GM18868 (cell line): ENCODE measurements around the gene GUCY1A1.
A peak's percentile ranks its signal among the peaks of the same experiment; 100 is the strongest.

Experiments used
- ATAC-seq: cut with Tn5 transposase; IDR thresholded peaks from one replicate; pipeline ENCODE4 v1.9.1; 2021; ENCODE audit warnings: mild to moderate bottlenecking, moderate library complexity; ENCODE audit not compliant: unreplicated experiment

GUCY1A1 gene

DNA sequence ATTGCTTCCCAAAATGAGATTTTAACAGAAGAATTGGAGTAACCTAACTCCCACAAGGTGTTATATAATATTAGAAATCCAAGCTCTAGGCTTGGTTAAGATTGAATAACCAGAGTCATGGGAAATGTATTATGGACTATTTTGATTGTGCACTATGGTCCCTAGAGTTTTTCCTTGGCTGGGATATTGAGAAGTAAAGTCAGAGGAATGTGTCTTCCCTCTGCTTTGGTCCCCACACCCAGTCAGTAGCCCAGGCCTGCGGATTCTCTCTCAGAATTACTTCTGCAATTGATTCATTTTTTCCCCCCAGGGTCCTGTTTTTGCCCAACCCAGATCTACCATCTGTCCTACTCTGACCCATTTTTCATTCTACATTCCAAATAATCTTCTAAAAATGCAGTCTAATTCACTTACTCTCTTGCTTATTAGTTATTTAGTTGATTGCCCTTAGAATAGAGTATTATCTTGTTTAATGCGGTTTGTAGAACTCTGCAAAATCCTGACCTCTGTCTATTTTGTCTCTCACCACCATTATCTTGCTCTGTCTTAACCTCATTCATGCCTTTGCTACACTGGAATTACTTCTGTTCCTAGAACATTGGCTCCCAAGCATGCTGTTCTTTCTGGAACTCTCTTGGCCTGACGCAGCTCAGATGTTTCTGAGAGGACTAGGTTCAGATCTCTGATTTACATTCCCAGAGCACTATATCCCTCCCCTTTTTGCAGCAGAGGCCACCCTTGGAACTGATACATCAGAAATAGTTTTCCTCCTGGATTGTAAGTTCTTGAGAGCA is 23.6 kb downstream of the GUCY1A1 start:
- ATAC-seq = no peak

DNA sequence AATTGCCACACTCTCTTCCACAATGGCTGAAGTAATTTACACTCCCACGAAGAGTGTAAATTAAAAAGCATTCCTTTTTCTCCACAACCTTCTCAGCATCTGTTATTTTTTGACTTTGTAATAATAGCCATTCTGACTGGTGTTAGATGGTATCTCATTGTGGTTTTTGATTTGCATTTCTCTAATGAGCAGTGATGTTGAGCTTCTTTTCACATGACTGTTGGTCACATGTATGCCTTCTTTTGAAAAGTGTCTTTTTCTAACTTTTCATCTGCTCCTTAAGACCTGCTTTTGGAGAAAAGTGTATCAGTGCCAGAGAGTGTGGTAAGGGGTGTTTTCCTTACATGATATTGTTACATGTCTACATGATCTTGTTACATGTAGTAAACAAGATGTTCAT is 25.7 kb downstream of the GUCY1A1 start:
- ATAC-seq = no peak

DNA sequence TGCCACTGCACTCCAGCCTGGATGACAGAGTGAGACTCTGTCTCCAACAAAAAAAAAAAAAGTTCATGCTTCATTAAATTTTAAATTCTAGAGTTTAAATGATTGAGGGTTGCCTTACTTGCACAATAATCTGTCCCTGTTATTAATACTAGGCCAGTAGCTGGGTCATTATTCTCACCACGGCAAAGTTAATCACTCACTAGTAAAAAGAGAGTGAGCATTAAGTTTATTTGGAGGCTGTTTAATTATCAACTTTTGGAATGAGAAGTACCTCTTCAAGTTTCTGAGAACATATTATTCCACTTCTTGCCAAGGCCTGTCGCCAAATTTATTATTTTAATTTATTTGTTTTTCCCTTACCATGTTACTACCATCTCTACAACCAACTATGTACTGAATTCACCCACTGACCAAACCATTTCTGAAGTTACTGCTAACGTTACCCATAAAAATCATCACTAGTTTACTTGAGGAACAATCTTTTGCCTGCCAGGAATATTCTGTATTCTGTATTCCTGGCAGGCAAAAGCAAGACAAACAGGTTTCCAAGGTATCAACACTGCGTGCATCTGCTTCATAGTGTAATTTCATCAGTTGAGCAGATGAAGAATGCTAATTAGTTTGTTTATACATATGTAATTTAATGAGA is 26.5 kb downstream of the GUCY1A1 start:
- no peak for ATAC-seq

DNA sequence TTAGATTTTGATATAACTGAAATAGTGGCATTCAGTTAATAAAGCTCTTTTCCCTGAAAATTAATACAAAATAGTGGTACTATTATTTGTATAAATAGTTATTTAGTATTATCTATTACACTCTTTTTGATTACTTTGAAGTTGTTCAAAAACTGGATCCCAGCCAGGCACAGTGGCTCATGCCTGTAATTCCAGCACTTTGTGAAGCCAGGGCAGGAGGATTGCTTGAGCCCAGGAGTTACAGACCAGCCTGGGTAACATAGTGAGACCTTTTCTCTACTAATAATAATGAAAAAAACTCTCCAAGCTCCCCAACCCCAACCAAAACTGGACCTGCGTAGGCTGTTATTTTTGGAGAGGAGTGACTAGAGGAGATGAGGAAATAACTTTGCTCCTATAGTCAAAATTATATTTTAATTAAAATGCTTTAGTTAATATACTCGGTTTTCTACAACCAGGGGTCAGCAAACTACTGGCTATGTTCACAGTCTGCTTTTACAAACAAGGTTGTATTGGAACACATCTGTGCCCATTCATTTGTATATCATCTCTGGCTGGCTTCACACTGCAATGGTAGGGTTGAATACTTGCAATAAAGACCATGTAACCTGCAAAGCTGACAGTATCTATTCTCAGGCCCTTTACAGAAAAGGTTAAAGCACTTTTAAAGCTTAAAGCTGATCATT is 27.6 kb downstream of the GUCY1A1 start:
- no peak for ATAC-seq

DNA sequence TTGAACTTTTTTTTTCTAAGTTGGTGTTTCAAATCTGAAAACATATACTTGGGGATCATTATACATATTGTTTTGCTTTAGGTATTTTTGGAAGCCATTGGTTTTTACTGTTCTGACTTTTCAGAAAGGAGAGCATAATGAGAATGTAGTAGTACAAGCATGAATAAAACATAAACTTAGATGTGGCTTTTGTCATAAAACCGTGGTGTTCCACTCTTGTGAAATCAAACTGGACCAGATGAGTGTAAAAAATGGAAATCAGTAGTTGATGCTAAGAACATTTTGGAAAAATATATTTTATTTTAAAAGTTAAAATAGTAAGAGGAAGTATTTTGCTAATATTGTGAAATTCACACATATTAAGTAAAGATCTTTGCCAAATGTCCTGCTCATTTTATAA is 29.6 kb downstream of the GUCY1A1 start:
- ATAC-seq = no peak

DNA sequence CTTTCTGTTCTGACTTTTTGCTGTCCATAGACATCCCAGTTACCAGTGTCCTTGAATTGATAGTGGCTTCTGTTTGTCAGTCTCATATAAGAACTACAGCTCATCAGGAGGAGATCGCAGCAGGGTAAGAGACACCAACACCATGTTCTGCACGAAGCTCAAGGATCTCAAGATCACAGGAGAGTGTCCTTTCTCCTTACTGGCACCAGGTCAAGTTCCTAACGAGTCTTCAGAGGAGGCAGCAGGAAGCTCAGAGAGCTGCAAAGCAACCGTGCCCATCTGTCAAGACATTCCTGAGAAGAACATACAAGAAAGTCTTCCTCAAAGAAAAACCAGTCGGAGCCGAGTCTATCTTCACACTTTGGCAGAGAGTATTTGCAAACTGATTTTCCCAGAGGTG is 30.1 kb downstream of the GUCY1A1 start:
- ATAC-seq = no peak

DNA sequence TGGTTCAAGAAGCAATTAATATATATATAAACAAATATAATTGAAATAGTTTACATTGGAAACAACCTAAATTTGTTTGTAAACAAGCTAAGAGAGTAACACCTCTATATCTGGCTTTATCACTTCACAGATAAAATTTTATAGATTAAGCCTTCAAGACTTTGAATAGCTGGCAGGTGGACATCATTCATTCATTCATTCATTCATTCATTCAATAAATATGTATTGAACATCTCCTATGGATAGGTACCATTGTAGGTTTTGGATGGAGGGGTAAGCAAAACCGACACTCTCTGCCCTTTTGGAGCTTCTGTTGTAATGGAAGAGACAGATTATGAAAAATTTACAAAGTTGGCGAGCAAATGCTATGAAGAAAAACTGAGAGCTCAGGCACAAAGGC is 35.2 kb downstream of the GUCY1A1 start:
- no peak for ATAC-seq

DNA sequence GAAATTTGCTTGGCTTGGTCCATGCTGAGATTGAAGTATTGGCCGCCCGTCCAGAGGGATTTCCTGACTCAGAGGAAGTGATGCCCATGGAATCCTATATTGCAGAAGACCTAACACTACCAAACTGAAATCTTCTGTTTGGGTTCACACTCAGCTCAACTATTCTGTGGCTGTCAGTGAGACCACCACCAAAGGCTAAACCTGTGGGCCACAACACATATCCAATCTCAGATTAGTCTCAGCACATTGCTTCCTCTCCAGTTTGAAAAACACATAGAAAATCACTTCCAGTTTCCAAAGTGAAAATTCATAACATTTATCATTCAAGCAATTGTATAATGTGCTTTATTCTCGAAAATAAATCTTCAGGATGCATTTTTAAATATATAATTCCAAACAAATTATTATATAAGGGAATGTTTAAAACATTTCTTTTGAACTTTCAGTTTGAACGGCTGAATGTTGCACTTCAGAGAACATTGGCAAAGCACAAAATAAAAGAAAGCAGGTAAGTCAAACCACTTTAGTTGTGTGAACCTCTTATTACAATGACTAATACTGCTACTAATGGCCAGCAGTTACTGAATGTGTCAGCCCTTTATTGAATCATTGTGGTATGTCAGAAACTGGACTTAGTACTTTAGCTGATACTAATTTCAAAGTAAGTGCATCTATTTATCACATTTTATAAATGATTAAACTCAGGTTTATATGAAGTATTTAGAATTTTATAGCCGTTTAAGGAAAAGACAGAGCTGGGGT is 37.0 kb downstream of the GUCY1A1 start:
- ATAC-seq = peak; percentile 99

DNA sequence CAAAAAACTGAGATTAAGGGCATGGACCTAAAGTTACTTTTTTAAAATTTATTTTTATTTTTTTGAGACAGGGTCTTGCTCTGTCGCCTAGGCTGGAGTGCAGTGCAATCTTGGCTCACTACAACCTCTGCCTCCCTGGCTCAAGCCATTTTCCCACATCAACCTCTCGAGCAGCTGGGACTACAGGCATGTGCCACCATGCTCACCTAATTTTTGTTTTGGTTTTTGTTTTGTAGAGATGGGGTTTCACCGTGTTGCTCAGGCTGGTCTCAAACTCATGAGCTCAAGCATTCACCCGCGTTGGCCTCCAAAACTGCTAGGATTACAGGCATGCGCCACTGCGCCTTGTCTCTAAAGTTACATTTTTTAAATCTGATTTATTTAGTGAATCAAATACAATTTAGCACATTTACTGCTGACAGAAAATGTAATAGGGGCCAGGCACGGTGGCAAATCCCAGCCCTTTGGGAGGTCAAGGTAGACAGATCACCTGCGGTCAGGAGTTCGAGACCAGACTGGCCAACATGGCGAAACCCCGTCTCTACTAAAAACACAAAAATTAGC is 38.3 kb downstream of the GUCY1A1 start:
- no peak for ATAC-seq

DNA sequence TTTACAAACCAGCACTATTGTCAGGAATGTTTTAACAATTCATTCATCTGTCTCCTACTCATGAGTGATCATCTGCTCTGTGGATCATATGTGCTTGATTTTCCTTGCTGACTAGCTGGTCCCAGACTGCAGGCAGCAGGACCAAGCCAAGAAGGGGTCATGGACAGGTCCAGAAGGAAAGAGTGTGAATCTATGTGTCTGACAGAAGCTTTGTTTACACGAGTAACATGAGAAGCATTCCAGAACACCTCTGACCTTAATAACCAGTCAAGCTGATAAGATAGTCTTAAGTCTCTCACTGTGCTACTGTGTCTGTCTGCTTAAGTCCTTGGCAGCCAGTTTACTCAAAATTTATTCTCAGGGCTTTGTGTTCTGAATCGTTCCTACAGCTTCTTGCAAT is 39.0 kb downstream of the GUCY1A1 start:
- ATAC-seq = no peak

DNA sequence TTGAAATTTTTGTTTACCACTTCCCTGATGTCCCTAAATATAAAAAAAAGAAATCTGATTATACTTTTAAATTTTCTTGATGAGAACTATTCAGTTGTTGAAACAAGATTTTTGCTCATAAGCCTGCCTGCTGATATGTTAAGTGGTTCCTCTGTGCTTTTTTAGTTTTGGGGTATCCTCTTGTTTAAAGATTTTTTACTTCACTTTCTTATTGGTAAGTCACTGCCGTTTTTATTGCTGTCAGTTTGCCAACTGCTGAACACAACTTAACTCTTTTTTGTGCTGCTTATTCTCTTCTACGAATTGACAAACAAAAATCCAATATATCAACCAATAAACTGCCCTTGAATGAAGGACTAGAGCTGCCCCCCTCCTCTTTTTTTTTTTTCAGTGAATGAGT is 39.5 kb downstream of the GUCY1A1 start:
- ATAC-seq = no peak

DNA sequence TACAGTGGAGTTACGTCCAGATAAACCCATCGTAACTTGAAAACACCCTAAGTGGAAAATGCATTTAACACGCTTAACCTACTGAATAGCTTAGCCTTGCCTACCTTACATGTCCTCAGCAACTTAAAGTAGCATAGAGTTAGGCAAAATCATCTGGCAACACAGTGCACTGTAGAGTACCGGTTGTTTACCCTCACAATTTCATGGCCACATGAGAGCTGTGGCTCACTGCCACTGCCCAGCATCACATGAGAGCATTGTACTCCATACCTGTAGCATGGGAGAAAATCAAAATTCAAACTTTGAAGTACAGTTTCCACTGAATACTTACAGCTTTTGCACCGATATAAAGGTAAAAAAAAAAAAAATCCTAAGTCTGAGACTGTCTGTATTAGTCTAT is 40.6 kb downstream of the GUCY1A1 start:
- ATAC-seq = no peak

DNA sequence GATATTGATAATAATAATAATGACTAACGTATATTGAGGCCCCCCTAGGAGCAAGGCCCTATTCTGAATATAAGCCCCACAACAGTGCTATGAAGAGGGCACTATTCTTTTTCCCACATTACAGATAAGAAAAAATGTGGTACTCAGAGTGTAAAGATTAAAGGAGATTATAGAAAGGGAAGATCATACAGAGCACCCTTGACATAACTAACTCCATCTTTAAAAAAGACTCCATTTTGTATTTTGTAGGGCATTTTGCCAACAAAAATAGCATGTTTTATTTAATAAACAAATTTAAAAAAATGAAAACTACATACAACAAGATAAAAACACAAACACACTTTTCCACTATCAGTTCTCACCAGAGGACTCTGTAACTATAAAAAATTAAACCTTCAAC is 42.1 kb downstream of the GUCY1A1 start:
- ATAC-seq = no peak

DNA sequence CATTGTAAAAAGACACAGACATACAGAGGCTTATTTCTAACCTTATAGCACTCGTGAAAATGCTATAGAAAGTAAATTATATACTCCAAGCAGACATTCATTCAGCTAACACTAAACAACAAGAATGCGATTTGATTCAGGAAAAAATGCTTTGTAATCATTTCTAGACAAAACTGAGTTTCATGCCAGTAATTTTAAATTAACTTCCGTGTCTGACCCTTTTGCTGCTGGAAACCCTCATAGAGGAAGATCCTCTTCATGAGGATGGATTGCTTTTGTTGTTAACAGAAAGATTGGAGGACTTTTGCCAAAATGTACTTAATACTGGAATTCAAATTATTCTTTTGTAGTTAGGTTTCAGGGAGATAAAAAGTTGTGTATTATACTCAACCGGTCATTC is 43.3 kb downstream of the GUCY1A1 start:
- ATAC-seq = no peak

DNA sequence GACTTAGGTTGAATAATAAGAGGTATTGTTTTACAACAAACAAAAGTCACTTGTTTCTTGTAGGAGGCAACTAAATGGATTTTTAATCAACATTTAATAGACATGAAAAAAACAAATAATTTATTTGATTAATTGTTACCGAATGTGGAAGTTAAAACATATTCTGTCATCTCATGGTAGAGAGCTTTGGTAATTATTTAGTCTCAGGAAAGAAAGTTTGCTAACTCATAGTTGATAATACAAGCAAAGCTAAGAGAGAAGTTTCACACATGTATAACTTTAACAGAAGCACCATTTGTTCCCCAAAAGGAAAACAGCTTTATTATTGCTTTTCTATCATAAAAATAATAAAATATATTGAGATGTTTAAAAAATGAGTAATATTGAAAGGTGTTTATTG is 44.9 kb downstream of the GUCY1A1 start:
- ATAC-seq = no peak

DNA sequence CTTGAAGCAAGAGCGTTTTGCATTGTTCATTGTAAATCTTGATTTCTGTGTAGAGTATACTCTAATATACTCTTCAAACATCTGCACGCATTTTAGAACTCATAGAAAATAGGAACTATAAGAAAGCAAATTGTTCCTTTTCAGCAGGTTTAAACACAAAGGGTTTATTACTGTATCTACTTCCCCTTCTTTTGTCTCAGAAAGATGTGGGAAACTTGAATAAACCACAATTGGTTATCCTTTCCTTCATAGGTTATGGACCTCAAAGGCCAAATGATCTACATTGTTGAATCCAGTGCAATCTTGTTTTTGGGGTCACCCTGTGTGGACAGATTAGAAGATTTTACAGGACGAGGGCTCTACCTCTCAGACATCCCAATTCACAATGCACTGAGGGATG is 46.2 kb downstream of the GUCY1A1 start:
- ATAC-seq = no peak

DNA sequence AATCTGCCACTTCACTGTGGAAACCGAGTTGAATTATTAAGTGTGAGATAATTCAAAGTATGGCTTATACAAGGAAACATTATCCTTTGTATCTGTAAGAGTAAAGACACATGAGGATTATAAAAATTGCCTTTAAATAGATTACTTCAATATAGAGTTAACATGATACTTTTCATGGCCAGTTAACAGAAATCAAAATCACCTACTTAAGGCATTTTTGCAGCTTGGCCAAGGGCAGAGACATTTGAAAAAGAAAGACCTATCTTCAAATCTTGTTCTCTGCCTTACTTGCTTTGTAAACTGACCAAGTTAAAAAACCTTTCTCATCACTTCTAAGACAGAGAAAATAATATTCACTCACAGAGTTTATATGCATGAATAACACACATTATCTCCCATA is 47.3 kb downstream of the GUCY1A1 start:
- no peak for ATAC-seq

DNA sequence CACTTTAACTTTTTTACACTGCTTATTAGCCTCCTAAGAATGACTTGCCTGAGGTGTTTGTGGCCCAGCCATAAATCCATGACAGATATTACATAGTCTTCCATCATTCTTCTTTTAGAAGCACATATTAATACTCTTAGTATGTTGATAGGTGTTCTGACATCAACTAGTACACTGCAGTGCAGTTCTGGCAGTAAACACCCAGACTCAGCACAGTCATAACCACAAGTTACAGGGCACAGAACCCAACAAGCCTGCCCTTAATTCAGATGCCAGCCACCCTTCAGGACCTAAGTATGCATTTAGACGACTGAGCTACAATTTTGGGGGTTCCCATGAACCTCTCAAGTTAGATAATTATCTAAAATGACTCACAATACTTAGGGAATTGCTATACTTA is 55.7 kb downstream of the GUCY1A1 start:
- ATAC-seq = no peak

DNA sequence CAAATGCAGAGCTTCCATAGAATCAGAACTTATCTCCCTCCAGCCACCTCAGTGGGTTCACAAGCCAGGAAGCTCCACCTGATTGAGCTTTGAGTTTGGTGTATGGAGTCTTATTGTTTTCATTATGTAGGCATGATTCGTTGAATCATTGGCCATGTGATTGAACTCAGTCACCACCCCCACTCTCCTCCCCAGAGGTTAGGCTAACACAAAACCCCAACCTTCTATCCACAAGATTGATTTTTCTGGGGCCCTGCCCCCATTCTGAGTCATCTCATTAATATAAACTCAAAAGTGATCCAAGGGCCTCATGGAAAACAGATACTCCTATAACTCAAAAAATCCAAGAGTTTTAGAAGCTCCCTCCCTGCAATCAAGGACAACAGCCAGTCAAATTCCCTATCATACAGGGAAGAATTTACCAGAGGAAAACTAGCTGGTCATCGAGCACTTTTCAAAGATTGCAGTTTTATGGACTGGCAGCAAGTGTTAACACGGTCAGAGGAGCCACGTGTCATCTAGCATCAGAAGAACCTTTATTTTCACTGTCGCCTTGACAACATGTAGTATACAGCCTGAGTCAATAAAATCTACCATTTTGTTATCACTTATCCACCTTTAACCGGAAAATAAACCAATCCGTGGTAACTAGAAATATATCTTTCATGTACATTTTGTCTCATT is 56.3 kb downstream of the GUCY1A1 start:
- no peak for ATAC-seq

DNA sequence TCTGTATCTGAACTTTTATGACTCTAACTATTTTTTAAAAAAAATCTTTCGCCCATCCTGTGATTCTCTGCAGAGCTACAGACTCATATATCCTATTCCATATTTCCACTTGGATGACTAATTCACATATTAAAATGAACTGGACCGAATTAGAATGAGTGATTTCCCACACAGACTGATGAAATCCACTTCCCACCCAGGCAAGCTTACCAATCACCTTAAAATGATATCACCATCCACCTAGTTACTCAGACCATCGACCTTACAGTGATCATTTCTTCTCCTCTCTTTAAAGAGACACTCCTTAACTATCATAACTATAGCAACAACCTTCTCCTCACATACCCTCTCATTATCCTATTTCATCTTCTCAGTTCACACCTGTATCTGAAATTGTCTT is 58.1 kb downstream of the GUCY1A1 start:
- ATAC-seq = no peak

DNA sequence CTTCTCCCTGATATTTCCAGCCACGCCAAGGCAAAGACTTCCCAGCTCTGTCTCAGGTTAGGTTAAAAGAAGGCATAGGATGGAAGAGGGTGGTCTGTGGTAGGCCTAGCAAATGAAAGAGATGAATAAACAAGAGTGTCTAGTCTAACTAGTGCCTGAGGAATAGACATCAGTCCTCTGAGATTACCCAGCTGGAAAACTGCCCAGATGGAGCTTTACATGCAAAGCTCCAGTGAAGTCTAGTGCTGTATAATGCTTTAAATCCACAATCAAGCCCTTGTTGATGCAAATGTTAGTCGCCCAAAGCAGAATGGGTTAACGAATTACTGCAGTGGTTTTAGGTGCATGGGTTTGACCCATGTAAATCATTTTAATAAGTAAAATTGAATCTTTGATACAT is 67.4 kb downstream of the GUCY1A1 start:
- no peak for ATAC-seq
